HG03342 (cell line): ENCODE data around the gene CCDC63.

Experiments
- ATAC-seq: cut with Tn5 transposase; IDR thresholded peaks from one replicate; pipeline ENCODE4 v1.9.1; 2021; ENCODE audit warnings: mild to moderate bottlenecking, moderate library complexity; ENCODE audit not compliant: unreplicated experiment

Gene CCDC63

GRCh38 chr12:110880651-110881050 lies 33.9 kb downstream of the CCDC63 start:
- ATAC-seq = no peak

DNA sequence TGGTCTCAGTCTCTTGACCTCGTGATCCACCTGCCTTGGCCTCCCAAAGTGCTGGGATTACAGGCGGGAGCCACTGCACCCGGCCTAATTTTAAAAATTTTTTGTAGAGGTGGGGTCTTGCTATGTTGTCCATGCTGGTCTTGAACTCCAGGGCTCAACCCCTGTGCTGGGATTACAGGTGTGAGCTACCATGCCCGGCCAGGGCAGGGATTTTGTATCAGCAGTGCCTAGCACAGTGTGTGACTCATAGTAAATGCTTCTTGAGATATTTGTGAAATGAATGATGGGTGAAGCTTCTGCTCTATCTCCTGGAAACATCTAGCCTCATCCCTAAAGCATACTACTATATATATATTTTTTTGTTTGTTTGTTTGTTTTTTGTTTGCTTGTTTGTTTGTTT lies 36.5 kb downstream of the CCDC63 start:
- no peak for ATAC-seq

DNA sequence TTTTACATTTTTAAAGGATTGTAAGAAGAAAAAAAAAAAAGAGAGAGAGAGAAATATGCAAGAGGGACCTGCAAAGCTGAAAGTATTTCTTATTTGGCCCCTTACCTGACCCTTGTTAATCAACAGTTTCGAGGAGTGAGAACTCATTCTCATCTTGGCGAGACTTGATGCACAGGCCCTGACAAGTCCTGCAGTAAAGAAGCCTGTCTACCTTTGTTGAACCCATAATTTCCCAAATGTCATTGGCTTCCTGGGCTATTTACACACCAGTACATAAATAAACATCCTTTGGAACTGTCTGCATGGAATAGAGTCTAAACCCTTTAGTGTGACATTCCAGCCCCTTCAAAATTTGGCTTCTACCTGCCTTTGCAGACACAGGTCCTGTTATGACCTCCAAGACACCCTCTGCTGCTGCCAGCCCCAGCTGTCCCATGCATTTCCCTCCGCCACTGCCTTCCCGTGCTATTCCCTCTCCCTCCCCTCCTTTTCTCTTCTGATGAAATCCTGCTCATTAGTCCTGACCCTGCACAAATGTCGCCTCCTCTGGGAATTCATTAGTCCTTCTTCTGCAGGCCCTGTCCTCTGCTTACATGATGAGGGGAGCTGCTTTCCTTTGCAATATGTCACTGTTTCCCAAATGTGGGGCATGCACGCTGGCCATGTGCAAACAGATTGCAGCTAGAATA lies 38.5 kb downstream of the CCDC63 start:
- no peak for ATAC-seq

- no peak for ATAC-seq
Measured at GRCh38 chr12:110888256-110888991, 41.6 kb downstream of the CCDC63 start.

DNA sequence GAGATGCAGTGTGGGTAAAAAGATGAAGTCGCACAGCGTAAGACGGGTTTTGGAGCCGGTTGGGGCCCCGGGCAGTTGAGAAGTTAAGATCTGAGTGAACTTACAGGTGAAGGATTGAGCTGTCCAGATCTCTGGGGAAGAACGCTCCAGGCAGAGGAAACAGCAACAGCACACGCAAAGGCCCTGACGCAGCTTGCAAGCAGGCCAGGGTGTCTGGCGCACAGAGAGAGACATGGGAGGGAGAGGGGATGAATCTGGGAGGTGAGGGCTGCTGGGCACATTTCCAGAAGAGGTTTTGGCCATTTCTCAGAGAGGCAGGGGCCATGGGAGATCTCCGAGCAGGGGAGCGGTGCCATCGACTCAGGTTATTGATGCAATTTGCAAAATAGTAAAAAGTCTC lies 42.6 kb downstream of the CCDC63 start:
- no peak for ATAC-seq

GRCh38 chr12:110893956-110894355 lies 47.2 kb downstream of the CCDC63 start:
- ATAC-seq = no peak

GRCh38 chr12:110896559-110896958 lies 49.8 kb downstream of the CCDC63 start:
- no peak for ATAC-seq

DNA sequence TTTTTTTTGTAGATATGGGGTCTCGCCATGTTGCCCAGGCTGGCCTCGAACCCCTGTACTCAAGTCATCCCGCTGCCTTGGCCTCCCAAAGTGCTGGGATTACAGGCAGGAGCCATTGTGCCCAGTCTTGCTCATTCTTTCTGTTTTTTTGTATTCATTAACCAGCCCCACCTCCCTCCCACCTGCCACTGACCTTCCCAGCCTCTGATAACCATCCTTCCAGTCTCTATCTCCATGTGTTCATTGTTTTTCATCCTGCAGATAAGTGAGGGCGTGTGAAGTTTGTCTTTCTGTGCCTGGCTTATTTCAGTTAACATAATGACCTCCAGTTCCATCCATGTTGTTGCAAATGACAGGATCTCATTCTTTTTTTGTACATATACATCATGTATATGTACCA lies 54.6 kb downstream of the CCDC63 start:
- no peak for ATAC-seq

DNA sequence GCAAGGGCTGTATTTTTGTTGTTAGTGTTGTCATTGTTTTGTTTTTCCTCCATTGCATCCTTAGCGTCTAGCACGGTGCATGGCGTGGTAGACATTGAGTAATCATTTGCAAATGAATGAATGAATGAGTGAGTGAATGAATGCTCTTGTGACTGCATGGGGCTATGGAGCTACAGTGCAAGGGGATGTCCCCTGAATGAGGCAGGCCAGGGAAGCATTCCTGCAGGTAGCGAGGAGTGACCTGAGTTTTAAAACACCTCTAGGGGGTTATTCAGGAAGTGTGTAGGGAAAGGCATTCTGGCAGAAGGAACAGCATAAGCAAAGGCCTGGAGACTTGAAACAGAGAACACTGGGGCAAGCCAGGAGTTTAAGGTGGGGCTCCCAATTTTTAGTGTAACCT lies 56.7 kb downstream of the CCDC63 start:
- ATAC-seq = no peak

GRCh38 chr12:110906083-110906482 lies 59.3 kb downstream of the CCDC63 start:
- peak; percentile 33 for ATAC-seq

DNA sequence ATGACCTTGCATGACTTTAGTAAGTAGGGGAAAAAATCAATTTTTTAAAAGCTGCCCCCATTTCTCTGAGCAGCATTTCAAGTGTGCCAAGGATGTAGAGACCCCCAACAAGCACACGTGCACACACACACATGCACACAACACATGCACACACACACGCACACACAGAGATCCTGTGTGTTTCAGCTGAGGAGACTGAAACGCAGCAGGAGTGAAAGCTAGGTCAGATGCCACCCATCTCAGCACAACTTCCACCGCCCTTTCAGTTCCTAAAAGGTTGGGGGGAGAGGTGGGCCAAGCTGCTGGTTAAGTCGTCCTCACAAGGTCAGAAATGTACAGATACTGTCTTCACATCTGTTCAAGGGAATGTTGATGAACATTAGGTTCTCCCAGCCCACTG lies 59.7 kb downstream of the CCDC63 start:
- ATAC-seq = peak; percentile 47

GRCh38 chr12:110906985-110907384 lies 60.2 kb downstream of the CCDC63 start:
- no peak for ATAC-seq

DNA sequence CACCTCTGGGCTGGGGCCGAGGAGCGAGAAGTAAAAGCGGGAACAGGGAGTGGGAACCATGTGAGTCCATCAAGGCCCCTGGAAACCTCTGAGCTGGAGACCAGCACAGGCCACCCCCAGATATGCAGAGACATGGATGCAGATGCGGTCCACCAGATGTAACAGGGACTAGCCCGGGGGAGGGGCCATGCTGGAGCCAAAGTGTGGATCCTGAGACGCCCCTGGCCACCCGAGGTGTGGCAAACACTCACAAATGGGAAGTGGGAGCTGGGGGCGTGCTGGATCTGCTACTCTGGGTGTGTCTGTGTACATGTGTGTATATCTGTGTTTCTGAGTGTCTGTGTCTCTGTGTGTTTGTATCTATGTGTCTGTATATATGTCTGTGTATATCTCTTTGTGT lies 60.8 kb downstream of the CCDC63 start:
- ATAC-seq = no peak

DNA sequence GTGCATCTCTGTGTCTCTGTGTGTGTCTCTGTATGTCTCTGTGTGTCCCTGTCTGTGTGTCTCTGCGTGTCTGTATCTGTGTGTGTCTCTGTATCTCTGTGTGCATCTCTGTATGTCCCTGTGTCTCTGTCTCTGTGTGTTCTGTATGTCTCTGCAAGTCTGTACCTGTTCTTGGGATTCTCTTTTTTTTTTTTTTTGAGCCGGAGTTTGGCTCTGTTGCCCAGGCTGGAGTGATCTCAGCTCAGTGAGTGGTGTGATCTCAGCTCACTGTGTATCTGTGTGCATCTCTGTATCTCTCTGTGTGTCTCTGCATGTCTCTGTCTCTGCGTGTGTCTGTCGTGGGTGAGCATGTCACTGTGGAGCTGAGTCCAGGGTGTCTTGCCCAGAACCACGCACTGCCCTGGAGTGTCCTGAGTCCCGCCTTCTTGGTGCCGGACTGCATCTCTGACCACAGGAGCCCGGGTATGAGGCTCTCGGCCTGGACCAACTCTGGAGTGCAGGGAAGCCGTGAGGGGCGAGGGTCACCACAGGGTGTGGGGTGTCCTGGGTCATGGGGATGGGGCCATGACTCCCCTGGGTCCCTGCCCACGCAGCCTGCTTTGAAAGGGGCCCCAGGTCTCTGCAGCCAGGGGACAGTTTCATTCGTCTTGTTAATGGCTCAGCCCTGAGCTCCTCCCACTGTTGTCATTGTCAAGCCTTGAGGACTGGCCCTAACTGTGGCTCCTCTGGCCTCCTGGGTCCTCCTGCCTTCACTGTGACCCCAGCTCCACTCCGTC lies 61.8 kb downstream of the CCDC63 start:
- ATAC-seq = no peak

DNA sequence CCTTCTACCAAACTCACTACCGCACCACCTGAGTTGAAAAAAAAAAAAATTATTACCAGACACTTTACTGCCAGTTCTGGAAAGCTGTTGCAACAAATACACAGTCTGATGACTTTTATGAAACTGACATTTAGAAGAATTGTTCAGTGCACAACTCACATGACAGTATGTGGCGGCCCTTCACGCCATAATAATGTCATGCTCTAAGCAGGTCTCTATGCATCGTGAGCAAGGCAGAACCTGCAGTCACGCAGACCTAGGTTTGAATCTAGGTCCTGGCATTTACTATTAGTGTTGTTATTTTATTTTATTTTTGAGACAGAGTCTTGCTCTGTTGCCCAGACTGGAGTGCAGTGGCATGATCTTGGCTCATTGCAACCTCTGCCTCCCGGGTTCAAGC lies 65.5 kb downstream of the CCDC63 start:
- no peak for ATAC-seq

GRCh38 chr12:110913119-110914056 lies 66.6 kb downstream of the CCDC63 start:
- peak; percentile 99 for ATAC-seq

GRCh38 chr12:110916295-110916875 lies 69.6 kb downstream of the CCDC63 start:
- no peak for ATAC-seq

- no peak for ATAC-seq
Measured at GRCh38 chr12:110917467-110917866, 70.7 kb downstream of the CCDC63 start.

- ATAC-seq = no peak
Measured at GRCh38 chr12:110917961-110918360, 71.2 kb downstream of the CCDC63 start.

- ATAC-seq = no peak
Measured at GRCh38 chr12:110919720-110920119, 72.9 kb downstream of the CCDC63 start.
